ENCODE results near the gene UBE2F.

Gene UBE2F

DNA sequence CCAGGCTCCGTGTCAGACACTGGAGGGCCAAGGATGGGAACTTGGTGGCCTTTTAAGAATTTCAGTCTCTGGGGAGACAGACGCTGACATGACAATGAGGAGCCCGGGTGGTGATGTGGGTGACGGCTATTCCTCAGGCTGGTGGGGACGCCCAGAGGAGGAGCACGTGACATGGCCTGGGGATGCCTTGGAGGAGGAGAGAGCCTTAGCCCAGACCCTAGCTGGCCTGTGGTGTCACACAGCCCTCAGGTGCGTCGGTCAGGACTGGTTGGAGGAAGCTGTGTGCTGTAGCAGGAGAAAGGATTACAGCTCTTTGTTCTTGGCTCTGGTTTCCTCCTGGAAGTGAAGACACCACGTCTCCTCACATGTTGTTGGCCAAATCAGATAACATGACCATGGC lies 54.0 kb downstream of the UBE2F start:
- TF ChIP-seq FOXM1 (IDR thresholded peaks at IDR 0.05; ENCODE audit: borderline replicate concordance, low read depth) (no peak), RAD21 (IDR thresholded peaks at IDR 0.05; ENCODE audit: low read depth) (no peak), EP300 (IDR thresholded peaks at IDR 0.05; ENCODE audit: borderline replicate concordance) (no peak), NFIC (IDR thresholded peaks at IDR 0.05) (no peak), TAF1 (IDR thresholded peaks at IDR 0.05; ENCODE audit: low read depth) (no peak), CREB1 (IDR thresholded peaks at IDR 0.05; ENCODE audit: low read depth) (no peak), EGR1 (IDR thresholded peaks at IDR 0.05) (no peak), CEBPB (IDR thresholded peaks at IDR 0.05) (no peak), YY1 (IDR thresholded peaks at IDR 0.05; ENCODE audit: low read depth) (no peak), TEAD4 (IDR thresholded peaks at IDR 0.05) (no peak), TCF12 (IDR thresholded peaks at IDR 0.05; ENCODE audit: low read depth) (no peak)
- TF ChIP-seq, protein P1, sequence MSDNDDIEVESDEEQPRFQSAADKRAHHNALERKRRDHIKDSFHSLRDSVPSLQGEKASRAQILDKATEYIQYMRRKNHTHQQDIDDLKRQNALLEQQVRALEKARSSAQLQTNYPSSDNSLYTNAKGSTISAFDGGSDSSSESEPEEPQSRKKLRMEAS (IDR thresholded peaks at IDR 0.05): no peak
- TF ChIP-seq, protein P2, sequence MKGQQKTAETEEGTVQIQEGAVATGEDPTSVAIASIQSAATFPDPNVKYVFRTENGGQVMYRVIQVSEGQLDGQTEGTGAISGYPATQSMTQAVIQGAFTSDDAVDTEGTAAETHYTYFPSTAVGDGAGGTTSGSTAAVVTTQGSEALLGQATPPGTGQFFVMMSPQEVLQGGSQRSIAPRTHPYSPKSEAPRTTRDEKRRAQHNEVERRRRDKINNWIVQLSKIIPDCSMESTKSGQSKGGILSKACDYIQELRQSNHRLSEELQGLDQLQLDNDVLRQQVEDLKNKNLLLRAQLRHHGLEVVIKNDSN (IDR thresholded peaks at IDR 0.05): no peak

DNA sequence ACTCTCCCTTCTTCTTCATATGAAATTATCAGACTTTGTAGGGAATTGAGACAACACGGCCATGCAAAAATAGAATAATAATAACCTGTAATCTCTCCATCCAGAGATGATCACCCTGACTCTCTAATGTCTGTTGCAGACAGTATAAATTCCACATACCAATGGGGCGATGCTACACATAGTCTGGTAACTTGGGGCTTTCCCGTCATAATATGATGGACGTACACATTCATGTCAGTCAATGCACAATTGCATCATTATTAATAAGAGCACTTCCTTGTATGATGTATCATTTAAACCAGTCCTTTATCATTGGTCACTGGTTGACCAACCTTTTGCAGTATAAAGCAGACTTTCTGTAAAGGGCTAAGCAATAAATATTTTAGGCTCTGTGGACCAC lies 54.5 kb downstream of the UBE2F start:
- no peak for TF ChIP-seq CREB1 (IDR thresholded peaks at IDR 0.05; ENCODE audit: low read depth)
- no peak for TF ChIP-seq EGR1 (IDR thresholded peaks at IDR 0.05)
- TF ChIP-seq TAF1 (IDR thresholded peaks at IDR 0.05; ENCODE audit: low read depth): no peak
- TF ChIP-seq, protein P3, sequence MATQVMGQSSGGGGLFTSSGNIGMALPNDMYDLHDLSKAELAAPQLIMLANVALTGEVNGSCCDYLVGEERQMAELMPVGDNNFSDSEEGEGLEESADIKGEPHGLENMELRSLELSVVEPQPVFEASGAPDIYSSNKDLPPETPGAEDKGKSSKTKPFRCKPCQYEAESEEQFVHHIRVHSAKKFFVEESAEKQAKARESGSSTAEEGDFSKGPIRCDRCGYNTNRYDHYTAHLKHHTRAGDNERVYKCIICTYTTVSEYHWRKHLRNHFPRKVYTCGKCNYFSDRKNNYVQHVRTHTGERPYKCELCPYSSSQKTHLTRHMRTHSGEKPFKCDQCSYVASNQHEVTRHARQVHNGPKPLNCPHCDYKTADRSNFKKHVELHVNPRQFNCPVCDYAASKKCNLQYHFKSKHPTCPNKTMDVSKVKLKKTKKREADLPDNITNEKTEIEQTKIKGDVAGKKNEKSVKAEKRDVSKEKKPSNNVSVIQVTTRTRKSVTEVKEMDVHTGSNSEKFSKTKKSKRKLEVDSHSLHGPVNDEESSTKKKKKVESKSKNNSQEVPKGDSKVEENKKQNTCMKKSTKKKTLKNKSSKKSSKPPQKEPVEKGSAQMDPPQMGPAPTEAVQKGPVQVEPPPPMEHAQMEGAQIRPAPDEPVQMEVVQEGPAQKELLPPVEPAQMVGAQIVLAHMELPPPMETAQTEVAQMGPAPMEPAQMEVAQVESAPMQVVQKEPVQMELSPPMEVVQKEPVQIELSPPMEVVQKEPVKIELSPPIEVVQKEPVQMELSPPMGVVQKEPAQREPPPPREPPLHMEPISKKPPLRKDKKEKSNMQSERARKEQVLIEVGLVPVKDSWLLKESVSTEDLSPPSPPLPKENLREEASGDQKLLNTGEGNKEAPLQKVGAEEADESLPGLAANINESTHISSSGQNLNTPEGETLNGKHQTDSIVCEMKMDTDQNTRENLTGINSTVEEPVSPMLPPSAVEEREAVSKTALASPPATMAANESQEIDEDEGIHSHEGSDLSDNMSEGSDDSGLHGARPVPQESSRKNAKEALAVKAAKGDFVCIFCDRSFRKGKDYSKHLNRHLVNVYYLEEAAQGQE (IDR thresholded peaks at IDR 0.05; ENCODE audit: low read depth): no peak
- TF ChIP-seq RAD21 (IDR thresholded peaks at IDR 0.05; ENCODE audit: low read depth): no peak
- no peak for TF ChIP-seq YY1 (IDR thresholded peaks at IDR 0.05; ENCODE audit: low read depth)
- no peak for TF ChIP-seq CEBPB (IDR thresholded peaks at IDR 0.05)
- TF ChIP-seq, protein P2 (IDR thresholded peaks at IDR 0.05): no peak
- TF ChIP-seq, protein P1 (IDR thresholded peaks at IDR 0.05): no peak
- TF ChIP-seq NFIC (IDR thresholded peaks at IDR 0.05): no peak
- no peak for TF ChIP-seq FOXM1 (IDR thresholded peaks at IDR 0.05; ENCODE audit: borderline replicate concordance, low read depth)
- no peak for TF ChIP-seq EP300 (IDR thresholded peaks at IDR 0.05; ENCODE audit: borderline replicate concordance)
- TF ChIP-seq ZBTB7A (IDR thresholded peaks at IDR 0.05; ENCODE audit: low read depth): no peak
- TF ChIP-seq TCF12 (IDR thresholded peaks at IDR 0.05; ENCODE audit: low read depth): no peak
- TF ChIP-seq TEAD4 (IDR thresholded peaks at IDR 0.05): no peak

DNA sequence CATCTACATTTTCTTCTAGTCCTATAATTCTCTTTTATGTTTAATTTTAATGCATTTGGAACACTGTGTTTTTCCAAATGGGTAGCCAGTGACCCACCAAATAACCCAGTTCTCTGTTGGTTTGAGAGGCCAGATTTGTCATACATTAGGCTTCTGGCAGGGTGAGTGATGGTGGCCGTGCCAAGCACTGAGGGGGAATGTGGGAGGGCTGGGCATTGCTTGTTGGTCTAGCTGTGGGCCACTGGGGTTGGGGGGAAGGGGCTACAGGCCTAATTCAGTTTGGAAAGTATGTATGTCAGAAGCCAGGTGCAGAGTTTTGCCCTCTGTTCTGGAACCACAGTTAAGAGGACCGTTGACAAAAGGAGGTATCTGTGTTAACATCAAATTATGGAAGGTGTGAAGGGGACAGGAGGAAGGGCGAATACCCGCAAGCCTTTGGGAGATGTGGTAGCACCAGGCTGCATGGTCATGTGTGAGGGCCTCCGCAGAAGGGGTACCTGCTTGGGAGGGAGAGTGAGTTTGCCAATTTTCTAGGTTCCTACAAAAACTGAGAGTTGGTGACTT lies 55.9 kb downstream of the UBE2F start:
- TF ChIP-seq ZBTB7A (IDR thresholded peaks at IDR 0.05; ENCODE audit: low read depth) (no peak), EGR1 (IDR thresholded peaks at IDR 0.05) (no peak), EP300 (IDR thresholded peaks at IDR 0.05; ENCODE audit: borderline replicate concordance) (no peak), FOXM1 (IDR thresholded peaks at IDR 0.05; ENCODE audit: borderline replicate concordance, low read depth) (no peak), TEAD4 (IDR thresholded peaks at IDR 0.05) (no peak), TCF12 (IDR thresholded peaks at IDR 0.05; ENCODE audit: low read depth) (no peak), CREB1 (IDR thresholded peaks at IDR 0.05; ENCODE audit: low read depth) (no peak), TAF1 (IDR thresholded peaks at IDR 0.05; ENCODE audit: low read depth) (no peak), YY1 (IDR thresholded peaks at IDR 0.05; ENCODE audit: low read depth) (no peak), NFIC (IDR thresholded peaks at IDR 0.05) (no peak), CEBPB (IDR thresholded peaks at IDR 0.05) (no peak)
- TF ChIP-seq, protein P2 (IDR thresholded peaks at IDR 0.05): no peak
- TF ChIP-seq, protein P1 (IDR thresholded peaks at IDR 0.05): no peak
- TF ChIP-seq, protein P3 (IDR thresholded peaks at IDR 0.05; ENCODE audit: low read depth): no peak

DNA sequence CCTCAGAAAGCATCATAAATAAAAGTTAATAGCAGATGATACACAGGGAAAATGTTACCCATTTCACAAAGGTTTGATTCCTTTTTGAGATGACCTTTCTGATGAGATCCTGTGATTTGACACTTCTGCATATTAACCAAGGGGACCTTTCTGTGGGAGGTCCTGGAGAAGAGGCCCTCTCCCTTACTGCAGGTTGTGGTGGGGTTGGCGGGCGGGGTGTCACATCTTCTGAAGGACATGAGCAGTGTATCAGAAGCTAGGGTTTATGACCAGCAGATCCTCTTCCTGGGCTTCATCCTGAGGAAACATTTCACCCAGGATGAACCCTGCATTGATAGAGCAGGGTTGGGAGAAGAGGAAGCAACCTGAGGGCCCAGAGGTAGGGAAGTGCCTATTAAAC lies 56.8 kb downstream of the UBE2F start:
- TF ChIP-seq EP300 (IDR thresholded peaks at IDR 0.05; ENCODE audit: borderline replicate concordance): no peak
- no peak for TF ChIP-seq FOXM1 (IDR thresholded peaks at IDR 0.05; ENCODE audit: borderline replicate concordance, low read depth)
- no peak for TF ChIP-seq EGR1 (IDR thresholded peaks at IDR 0.05)
- no peak for TF ChIP-seq ZBTB7A (IDR thresholded peaks at IDR 0.05; ENCODE audit: low read depth)
- TF ChIP-seq, protein P1 (IDR thresholded peaks at IDR 0.05): no peak
- TF ChIP-seq TCF12 (IDR thresholded peaks at IDR 0.05; ENCODE audit: low read depth): no peak
- TF ChIP-seq RAD21 (IDR thresholded peaks at IDR 0.05; ENCODE audit: low read depth): no peak
- no peak for TF ChIP-seq TEAD4 (IDR thresholded peaks at IDR 0.05)
- no peak for TF ChIP-seq TAF1 (IDR thresholded peaks at IDR 0.05; ENCODE audit: low read depth)
- TF ChIP-seq CREB1 (IDR thresholded peaks at IDR 0.05; ENCODE audit: low read depth): no peak
- no peak for TF ChIP-seq NFIC (IDR thresholded peaks at IDR 0.05)
- TF ChIP-seq, protein P2 (IDR thresholded peaks at IDR 0.05): no peak
- no peak for TF ChIP-seq CEBPB (IDR thresholded peaks at IDR 0.05)
- TF ChIP-seq, protein P3 (IDR thresholded peaks at IDR 0.05; ENCODE audit: low read depth): no peak
- no peak for TF ChIP-seq YY1 (IDR thresholded peaks at IDR 0.05; ENCODE audit: low read depth)

All from Ishikawa (cell line).